Glomerular endothelial cell (primary cell): ENCODE measurements around the gene PPP1R36. TPM values are rescaled to one million over a fixed set of nuclear protein-coding genes. Genes with fewer than 3 reads are reported as not detected.
"Not testable (repeated sequence)": the region's sequence is repeated elsewhere in the genome, so short reads cannot be mapped to it uniquely, and the experiment has no call there.

Source experiments
- DNase-seq: peaks from one replicate; pipeline ENCODE4 v3.0.0-alpha.2; 2011; ENCODE audit warnings: low read depth, low spot score; ENCODE audit errors: extremely low read depth
- total RNA-seq: library from RNA; depleted of rRNA; stranded (reverse); fragments of >200 nt; gene quantifications from 2 replicates; pipeline ENCODE4 v1.2.3, GENCODE V29; 2015

Gene PPP1R36
- total RNA-seq, 1 donor from 2014 or later: not detected

DNA sequence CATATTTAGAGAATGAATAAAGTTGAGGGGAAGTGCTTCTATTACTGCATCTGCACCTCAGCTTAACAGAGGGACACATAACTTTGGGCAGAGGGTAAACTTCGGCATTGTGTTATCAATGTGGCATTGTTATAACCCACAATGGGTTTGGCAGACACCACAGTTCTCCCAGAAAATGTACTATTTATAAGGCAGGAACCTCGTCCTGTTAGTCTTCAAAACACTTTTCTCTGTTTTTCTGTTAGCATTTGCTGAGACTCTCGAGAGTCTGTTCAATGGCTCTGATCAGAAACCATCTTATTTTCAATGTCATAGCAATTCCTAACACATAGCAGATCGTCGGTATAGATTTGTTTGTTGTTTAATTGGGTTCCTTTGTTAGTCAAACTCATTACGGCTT is 13.9 kb downstream of the PPP1R36 start:
- no peak for DNase-seq

DNA sequence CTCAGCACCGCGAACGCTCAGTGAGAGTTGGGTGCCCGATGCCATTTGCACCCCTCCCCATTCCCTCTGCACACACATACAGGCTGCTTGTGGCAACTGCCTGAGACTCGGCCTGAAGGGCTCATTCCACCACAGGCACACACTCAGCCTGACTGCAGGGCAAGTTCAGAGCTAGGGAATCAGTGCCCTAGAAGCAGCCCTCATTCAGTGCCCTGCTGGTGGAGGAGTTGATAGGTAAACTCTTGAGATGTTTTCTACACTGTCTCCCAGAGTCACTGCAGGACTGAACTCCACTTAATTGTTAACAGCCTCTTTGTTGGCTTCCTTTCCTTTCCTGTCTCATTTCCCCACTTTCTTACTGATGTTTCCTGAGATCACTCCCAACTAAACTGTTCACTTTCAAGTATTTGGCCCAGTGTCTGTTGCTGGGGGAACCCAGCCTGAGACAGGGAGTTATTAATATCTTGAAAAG is 16.9 kb downstream of the PPP1R36 start:
- DNase-seq: no peak

DNA sequence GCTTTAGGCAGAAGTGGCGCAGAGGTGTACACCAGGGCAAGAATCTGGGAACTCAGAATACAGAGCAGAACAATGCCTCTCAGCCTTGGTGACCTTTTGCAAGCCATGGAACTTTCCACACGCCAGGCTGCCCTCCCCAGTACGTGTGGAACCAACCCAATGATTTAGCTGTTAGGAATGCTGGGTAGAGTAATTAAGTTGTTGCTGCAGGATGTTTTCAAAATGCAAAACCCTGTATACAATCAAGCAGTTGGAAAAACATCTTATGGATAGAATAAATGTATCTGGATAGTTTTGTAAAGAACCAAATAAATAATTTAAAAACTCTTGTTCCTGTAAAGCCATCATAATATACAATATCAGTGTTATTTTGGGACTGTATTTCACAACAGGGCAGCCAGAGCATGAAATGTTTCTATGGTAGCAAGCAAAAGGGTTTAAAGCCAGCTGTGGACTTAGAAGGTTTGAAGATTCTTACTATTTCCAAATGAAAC is 19.4 kb downstream of the PPP1R36 start:
- no peak for DNase-seq

DNA sequence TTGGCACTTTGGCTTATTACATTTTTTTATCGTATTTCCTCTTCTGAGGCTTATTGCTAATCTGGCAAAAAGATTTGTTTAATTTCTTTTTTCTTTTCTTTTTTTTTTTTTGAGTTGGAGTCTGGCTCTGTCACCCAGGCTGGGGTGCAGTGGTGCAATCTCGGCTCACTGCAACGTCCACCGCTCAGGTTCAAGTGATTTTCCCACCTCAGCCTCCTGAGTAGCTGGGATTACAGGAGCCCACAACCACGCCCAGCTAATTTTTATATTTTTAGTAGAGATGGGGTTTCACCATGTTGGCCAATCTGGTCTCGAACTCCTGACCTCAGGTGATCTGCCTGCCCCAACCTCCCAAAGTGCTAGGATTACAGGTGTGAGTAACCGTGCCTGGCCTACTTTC is 19.9 kb downstream of the PPP1R36 start:
- DNase-seq: not testable (repeated sequence)

DNA sequence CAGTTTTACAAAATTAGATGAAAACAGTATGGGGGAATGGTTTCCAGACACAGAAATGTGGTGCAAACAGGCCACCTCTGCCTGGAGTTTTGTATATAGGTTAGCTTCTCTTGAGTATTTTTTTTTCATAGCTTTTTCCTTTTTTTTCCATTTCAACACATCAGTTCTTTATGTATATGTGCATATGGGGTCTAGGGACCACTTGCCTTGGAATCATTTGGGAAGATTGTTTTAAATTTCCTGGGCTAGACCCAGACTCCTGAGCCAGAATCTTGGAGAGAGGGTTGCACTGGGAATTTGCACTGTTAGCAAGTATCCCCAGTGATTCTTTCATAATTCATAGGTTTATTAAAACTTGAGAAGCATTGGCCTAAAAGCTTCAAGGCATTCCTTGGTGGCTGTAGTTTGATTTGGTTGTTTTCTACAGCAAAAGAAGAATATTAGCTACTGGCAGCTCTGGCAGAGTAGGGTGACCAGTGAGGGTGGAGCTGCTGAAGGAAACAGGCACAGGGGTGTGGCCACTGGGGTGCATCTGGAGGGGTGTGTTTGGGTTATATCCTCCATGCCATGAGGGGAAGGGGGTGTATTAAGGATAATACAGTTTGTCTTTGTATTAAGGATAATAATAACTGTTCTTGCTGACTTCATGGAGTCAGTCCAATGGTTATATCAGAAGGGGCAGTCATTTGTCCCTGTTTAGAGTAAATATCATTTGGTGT is 22.8 kb downstream of the PPP1R36 start:
- no peak for DNase-seq

DNA sequence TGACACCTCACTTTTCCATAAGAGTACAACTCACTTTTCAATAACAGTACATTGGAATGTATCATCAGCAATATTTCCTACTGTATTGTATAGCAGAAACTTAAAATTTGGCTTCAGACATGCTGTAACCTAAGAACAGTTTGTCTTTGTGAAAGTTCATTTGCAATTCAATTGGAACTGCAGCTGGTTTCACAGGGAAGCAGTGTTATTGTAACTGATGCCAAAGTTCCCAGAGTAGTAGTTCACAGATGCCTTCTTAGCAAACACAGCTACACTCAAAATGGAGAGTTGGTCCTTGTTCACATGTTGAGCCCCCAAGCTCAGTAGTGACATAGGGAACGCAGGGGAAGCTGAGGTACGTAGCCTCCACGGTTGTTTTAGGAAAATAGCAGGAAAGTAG is 23.3 kb downstream of the PPP1R36 start:
- no peak for DNase-seq

DNA sequence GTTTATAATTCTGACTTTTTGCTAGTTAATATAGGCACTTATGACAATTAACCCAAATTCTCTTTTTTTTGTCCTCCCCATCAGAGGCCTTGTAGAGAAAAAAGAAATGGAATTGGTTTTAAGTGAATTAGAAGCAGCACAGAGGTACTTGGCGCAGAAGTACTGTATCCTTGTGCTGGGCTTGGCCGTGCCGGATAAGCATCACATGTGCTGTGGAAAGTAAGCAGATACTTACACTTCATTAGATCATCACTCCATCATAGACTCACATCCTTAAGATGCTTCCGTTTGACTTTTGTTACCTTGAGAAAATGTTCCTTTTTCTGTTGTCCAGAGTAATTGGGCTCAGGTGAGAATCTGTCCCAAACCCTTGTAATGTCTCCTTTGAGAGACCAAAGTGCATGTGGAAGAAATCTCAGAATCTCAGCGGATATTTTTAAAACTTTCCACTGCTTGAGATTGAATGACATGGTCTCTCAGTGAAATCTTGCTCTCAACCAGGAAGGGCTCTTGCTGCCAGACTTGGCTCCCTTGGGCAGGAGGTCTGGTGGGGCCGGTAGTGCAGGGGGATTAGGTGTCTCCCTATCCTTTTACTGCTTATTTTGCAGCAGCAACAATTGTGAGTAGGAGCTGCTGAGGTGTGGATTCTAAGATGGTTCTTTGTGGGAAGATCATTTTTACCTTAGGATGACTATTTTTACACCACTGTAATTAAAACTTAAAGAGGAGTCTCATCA is 24.8 kb downstream of the PPP1R36 start:
- no peak for DNase-seq

DNA sequence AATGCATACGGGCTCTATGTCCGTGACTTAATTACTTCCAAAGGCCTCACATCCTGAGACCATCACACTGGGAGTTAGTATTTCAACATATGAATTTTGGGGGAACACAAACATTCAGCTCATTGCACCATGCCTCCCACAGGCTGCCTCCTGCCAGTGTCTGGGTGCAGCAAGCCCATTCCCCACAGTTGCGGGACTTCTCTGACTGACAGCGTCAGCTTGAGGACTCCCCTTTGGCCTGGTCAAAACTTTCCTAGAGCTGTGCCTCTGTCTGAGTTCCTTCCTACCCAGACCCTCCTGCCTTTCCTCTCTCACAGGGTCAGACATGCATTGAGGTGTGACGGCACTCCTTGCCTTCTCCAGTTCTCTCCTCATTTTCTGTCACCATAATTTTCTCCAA is 27.4 kb downstream of the PPP1R36 start:
- no peak for DNase-seq

DNA sequence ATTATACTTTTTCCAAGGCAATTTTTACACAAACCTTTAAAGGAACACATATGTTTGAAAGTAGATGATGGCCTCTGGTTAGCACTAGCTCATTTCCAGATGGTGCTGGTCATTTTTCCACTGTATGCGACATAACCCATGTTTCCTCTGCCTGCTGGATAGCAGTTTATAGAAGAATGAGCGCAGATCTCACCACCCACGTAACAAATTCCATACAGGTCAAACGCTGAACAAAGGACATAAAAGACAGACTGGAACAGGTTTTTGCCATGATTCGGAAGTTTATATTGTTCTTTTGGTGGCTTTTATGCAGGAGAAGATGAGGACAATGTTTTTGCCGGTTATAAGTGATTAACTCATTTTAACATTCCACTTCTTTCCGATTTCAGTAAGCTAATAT is 30.7 kb downstream of the PPP1R36 start:
- no peak for DNase-seq

DNA sequence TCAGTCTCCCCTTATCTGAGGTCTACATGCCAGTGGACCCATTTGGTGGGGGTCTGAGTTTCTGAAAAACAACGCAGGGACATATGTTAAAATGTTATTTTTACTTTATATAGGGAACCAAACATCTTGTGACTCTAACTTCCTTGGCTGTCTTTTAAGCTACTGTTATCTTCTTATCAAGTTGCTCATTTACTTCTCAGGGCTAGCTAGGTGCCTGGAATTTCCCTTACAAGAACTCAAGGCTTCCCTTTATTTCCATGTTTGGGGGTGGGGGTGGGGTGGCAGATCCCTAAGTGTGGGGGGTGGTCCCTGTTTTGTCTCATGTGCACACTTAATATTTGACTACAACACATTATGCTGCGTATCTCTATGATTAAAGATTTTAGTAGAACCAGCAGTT is 31.6 kb downstream of the PPP1R36 start:
- no peak for DNase-seq

DNA sequence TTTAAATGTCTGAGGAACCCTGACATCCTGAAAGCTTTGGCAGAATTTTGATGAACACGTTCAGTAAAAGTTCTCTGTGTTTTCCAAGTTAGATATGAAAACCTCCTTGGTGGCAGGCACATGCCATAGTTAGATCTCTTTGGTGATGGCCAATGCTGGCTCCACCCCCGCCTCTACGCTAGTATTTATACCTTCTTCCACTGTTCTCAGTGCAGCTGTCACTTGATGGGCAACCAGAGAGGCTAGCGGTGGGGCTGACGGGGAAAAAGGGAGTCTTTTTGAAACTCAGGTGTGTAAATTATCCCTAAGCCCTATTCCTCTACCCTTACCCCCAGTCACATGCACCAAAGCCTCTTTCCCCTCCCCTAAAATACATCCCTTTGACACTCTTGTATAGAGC is 32.1 kb downstream of the PPP1R36 start:
- no peak for DNase-seq

DNA sequence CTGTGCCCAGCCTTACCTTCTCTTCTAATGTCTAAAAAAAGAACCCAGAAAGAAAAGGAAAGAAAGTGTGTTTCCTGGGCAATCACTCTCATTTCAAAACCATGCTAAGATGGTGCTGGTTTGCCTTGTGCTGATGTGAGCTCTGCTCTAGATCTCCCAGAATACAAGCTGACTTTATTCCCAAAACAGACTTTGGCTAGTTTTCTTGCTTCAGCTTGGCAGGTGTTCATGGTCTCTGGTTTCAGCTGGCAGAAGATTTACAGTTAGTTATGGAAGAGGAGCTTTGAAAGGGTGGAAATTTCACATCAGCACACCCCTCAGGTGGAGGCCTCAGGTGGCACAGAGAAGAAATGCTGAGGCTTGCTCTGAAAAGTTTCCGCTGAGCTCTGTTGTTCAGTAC is 34.4 kb downstream of the PPP1R36 start:
- no peak for DNase-seq

DNA sequence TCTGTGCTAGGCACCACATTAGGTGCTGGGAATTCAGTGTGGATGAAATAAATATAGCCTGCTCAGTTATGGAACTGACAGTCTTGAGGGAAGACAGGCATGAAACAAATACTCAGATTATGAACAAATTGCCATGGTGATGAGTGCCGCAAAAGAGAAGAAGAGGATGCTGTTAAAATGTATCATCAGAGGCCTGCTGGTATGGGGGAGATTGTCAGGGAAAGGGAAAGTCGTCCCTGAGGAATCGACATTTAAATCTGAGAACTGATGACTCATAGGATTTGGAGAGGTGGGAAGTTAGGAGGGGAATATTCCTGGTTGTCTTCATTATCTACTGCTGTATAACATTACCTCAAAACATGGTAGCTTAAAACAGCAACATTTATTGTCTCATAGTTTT is 42.0 kb downstream of the PPP1R36 start:
- no peak for DNase-seq

DNA sequence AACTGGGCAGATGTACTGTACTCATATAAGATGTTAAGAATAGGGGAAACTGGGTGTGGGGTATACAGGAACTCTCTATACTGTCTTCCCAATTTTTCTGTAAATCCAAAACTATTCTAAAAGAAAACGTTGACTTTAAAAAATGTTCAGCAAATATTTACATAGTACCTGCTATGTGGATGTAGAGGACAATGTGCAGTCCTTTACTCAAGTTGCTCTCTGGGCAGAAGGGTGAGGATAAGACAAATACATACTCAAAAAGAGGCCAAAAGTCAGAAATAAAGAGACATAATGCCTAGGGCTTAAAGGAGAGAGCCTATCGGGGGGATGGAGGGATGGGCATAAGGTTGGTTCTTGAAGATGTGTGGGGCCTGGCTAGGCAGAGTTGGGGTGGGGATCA is 44.7 kb downstream of the PPP1R36 start:
- DNase-seq: no peak

DNA sequence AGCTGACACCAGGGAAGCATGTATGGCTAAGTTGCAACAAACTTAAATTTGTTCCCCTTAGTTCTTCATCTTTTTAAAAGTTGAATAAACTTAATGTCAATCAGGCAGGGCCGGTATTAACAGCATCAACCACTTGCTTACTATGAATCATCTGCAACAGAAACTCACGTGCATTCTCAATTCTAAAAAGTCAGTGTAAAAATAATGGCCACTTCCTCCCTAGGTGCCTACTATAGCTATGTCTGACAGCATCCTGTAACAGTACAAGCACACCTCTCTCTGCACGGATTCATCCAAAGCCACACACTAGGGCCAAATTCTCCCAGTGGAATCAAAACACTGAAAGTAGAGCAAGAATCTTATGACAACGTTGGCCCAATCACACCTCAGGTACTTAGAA is 48.6 kb downstream of the PPP1R36 start:
- DNase-seq: no peak

DNA sequence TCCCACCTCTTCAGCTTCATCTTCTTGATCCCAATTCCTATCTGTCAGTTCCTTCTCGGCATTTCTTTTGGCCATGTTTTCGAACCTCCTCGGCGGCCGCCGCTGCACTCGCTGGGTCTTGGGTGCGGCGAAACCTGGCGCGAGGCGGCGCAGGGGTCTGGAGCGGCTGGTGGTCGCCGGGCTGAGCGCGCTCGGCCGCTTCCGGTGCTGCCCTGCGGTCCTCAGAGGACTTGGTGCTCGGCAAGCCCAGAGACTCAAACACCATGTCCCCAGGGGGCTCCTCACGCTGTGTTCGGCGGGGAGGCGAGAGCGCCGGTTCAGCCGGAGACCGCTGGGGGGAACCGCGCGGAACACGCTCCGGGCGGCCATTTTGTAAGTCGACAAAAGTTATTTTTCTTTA is 51.8 kb downstream of the PPP1R36 start:
- DNase-seq: no peak

DNA sequence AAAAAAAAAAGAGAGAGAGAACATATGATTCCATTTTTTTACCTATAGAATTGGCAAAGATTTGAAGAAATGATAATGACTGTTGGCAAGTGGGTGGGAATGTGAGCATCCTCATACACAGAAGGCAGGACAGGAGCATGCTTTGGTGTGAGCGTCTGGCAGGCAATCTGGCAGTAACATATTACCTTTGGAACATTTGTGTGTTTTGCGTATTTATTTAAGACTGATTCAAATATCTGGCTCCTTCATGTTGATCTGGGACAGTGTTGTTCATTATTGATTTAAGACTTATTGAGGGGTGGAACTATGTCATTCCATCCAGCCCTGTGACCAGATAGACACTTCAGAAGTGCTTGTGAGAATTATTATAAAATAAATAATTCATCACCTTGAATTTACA is 53.1 kb downstream of the PPP1R36 start:
- no peak for DNase-seq

DNA sequence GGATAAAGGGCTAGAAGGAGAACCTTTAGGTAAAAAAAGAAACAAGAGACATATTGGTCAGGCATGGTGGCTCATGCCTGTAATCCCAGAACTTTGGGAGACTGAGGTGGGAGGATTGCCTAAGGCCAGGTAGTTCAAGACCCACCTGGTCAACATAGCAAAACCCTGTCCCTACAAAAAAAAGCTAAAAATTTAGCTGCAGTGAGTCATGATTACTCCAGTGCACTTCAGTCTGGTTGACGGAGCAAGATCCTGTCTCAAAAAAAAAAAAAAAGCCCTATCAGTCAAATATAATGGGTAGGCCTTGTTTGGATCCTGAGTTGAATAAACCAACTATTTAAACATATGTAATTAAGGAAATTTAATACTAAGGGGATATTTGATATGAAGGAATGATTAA is 54.2 kb downstream of the PPP1R36 start:
- DNase-seq: no peak

DNA sequence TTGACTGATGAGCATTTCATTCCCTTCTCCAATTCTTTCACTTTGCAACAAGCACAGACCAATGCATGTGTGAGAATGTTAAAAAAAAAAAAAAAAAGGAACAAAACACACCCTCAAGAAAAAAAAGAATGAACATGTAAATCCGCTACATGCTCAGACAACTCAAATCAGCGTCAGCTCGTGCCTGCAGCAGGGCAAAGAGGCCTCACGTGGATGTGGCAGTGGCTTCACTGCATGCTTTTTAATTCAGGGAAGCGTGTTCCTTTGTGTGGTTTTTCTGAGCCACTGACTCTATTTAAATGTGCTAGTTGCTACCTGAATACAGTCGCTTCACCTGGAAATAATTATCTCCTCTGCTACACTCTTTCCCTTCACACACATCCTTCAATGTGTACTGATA is 55.1 kb downstream of the PPP1R36 start:
- no peak for DNase-seq

DNA sequence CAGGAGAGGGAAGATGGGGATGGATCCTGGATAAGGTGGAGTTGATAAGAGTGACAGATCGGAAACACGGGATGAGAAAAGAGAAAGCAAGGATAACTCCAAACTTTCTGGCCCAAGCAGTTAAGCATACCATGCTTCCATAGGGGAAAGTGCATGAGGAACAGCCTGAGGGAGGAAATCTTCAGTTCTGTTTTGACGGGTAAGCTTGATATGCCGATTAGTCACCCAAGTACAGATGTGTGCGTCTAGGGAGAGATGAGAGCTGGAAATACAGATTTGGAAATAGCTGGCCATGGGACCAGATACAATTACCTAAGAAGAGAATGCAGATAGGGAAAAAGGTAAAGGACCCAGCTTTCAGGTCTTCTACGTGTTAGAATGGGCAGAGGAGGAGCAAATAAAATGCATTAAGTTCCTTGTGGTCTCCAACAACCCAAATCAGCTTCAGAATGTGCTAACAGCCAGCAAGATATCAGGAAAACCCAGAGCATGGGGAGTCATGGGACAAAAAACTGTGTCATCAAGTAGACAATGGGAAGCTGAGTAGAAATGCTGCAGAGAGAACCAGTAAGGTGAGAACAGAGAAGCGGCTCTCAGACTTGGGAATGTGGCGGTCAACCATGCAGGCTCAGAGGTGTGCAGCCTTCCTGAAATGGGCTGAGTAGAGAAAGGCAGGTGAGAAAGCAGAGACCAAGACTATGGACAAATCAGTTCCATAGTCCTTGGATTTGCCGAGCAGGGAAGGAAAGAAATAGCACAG is 56.3 kb downstream of the PPP1R36 start:
- DNase-seq: no peak

DNA sequence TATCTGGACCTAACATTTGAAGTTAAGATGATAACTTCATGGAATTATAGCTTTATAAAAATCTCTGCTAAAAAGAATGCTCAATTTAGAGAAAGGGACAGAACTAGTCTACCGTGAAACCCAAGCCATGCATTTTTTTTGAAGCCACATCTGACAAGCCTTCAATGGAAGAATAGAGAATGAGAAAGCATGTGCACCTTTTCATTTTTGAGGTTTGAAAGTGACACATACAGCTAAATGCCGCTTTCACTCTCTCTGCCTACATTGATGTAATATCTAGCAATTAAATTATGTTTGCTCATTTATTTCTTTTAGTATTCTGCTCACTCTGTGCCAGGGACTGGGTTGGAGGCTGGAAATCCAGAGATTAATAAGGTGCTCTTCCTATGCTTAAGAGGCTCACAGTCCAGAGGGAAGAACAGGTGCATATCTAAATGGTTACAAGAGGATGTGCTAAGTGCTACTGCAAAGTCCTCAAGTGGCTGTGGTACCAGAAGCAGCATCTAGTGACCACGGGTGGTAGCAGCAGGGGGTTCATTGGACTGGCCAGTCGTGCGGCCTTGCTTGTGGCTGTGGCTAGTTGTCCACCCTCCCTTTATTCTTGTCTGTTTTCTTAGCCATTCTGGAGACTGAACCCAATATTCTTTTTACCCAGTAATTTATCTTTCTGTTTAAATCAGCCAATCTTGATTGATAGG is 60.4 kb downstream of the PPP1R36 start:
- DNase-seq: no peak
